Measurements from ENCODE around the gene PARD3.
"Not testable (repeated sequence)": the region's sequence is repeated elsewhere in the genome, so short reads cannot be mapped to it uniquely, and the experiment has no call there.

PARD3 gene

DNA sequence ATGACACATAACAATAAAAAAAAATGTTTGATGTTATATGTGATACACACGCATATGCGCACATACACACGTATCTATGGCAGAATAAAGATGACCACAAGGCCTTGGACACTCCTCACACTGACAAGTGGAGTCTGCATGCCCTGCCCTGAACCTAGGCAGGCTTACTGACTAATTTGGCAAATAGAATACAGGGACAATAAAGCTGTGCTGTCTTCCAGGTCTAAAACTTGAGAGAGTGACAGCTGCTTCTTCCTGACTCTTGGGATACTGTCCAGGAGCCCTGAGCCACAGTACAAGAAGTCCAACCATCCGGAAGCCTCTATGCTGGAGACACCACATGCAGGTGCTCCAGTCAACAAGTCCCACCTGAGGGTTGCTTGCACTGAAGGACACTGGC is 20.3 kb downstream of the PARD3 start:
- no peak overlapping the region for H3K4me3 ChIP-seq (replicated peaks; ENCODE audit: low read depth, low read length)
- H3K27me3 ChIP-seq (replicated peaks; ENCODE audit: control insufficient read depth, insufficient read depth, low read length) = no peaks in the 10 kb centered on the region
- TF ChIP-seq, protein P1, sequence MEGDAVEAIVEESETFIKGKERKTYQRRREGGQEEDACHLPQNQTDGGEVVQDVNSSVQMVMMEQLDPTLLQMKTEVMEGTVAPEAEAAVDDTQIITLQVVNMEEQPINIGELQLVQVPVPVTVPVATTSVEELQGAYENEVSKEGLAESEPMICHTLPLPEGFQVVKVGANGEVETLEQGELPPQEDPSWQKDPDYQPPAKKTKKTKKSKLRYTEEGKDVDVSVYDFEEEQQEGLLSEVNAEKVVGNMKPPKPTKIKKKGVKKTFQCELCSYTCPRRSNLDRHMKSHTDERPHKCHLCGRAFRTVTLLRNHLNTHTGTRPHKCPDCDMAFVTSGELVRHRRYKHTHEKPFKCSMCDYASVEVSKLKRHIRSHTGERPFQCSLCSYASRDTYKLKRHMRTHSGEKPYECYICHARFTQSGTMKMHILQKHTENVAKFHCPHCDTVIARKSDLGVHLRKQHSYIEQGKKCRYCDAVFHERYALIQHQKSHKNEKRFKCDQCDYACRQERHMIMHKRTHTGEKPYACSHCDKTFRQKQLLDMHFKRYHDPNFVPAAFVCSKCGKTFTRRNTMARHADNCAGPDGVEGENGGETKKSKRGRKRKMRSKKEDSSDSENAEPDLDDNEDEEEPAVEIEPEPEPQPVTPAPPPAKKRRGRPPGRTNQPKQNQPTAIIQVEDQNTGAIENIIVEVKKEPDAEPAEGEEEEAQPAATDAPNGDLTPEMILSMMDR (IDR thresholded peaks at IDR 0.05; ENCODE audit: insufficient read depth, low read length, poor library complexity, severe bottlenecking) = no peak
- DNase-seq (ENCODE audit: extremely low read depth, insufficient read length) = no peak
- no peaks in the 10 kb centered on the region for H3K36me3 ChIP-seq (ENCODE audit: control insufficient read depth, insufficient read depth, low read length)

DNA sequence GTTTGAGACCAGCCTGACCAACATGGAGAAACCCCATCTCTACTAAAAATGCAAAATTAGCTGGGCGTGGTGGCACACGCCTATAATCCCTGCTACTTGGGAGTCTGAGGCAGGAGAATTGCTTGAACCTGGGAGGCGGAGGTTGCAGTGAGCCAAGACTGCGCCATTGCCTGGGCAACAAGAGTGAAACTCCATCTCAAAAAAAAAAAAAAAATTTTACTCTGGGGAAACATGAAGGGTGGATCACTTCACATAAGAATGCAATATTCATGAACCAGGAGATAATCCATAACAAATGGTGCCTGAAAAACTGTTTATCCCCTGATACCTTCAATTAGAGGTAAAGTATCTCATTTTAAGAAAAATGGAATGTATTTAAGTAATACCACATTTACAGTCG is 21.5 kb downstream of the PARD3 start:
- DNase-seq (ENCODE audit: extremely low read depth, insufficient read length); H3K27me3 ChIP-seq (replicated peaks; ENCODE audit: control insufficient read depth, insufficient read depth, low read length); H3K4me3 ChIP-seq (replicated peaks; ENCODE audit: low read depth, low read length); H3K36me3 ChIP-seq (ENCODE audit: control insufficient read depth, insufficient read depth, low read length): not testable (repeated sequence)

DNA sequence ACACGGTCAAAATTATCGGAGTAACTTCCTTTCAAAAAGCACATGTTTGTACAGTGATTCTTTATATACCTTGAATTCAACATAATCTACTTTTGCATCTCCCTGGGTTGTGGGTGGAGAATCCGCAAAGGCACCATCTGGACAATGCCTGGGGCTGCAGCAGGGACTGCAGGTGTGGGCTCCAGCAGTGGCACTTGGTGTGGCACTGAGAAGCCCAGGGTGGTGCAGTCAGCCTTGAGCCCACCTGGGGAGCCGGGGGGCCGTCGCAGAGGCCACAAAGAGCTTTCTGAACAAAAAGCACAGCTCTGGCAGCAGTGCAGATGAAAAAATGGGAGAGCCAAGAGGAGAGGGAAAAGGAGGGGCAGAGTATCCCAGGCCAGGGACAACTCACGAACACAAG is 22.2 kb downstream of the PARD3 start:
- H3K27me3 ChIP-seq (replicated peaks; ENCODE audit: control insufficient read depth, insufficient read depth, low read length) = no peaks in the 10 kb centered on the region
- H3K4me3 ChIP-seq (replicated peaks; ENCODE audit: low read depth, low read length) = no peak overlapping the region
- TF ChIP-seq, protein P1 (IDR thresholded peaks at IDR 0.05; ENCODE audit: insufficient read depth, low read length, poor library complexity, severe bottlenecking) = no peak
- no peak for DNase-seq (ENCODE audit: extremely low read depth, insufficient read length)
- H3K36me3 ChIP-seq (ENCODE audit: control insufficient read depth, insufficient read depth, low read length) = no peaks in the 10 kb centered on the region

DNA sequence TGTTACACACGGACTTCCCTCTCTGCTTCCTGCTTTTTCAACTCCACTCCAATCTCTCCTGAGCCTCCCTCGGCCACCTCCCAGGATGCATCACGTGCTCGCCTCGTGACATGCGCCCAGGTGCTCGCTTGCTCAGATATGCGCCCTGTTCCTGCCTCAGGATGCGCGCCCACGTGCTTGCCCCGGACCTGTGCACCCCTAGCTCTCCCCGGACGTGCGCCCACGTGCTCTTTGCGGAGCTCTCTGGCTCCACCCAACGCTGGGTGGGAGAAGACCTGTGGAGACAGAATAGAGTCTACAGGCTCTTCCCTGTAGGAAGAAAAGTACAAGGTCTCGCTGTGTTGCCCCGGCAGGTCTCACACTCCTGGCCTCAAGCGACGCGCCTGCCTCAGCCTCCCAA is 23.1 kb downstream of the PARD3 start:
- H3K36me3 ChIP-seq (ENCODE audit: control insufficient read depth, insufficient read depth, low read length) = no peaks in the 10 kb centered on the region
- no peak for DNase-seq (ENCODE audit: extremely low read depth, insufficient read length)
- TF ChIP-seq, protein P1 (IDR thresholded peaks at IDR 0.05; ENCODE audit: insufficient read depth, low read length, poor library complexity, severe bottlenecking) = no peak

DNA sequence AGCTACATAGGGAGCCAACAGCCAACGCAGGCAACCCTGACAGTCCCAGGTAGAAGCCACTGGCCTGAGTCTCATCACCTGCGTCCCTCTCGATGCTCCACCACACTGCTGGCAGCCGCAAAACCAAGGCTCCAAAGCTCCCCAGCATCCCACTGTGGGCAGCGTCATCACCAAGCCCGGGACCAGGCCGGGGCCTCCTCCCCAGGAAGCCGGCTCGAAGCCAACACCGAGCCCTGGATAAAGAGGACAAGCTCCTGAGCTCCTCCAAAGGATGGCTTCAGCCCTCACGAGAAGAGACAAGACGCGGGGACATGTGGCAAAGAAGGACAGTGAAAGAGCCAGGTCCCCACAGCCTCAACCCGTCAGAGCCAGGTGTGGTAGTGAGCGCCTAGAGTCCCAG is 23.9 kb downstream of the PARD3 start:
- Histone ChIP-seq H3K27me3 (replicated peaks; ENCODE audit: control insufficient read depth, insufficient read depth, low read length) (no peaks in the 10 kb centered on the region), H3K4me3 (replicated peaks; ENCODE audit: low read depth, low read length) (no peak overlapping the region), H3K36me3 (ENCODE audit: control insufficient read depth, insufficient read depth, low read length) (no peaks in the 10 kb centered on the region)
- TF ChIP-seq, protein P1 (IDR thresholded peaks at IDR 0.05; ENCODE audit: insufficient read depth, low read length, poor library complexity, severe bottlenecking) = no peak
- DNase-seq (ENCODE audit: extremely low read depth, insufficient read length) = no peak

More for the DNA sequence above, 23.1 kb downstream of the PARD3 start:
- H3K27me3 ChIP-seq (replicated peaks; ENCODE audit: control insufficient read depth, insufficient read depth, low read length) = no peaks in the 10 kb centered on the region
- H3K4me3 ChIP-seq (replicated peaks; ENCODE audit: low read depth, low read length) = no peak overlapping the region

DNA sequence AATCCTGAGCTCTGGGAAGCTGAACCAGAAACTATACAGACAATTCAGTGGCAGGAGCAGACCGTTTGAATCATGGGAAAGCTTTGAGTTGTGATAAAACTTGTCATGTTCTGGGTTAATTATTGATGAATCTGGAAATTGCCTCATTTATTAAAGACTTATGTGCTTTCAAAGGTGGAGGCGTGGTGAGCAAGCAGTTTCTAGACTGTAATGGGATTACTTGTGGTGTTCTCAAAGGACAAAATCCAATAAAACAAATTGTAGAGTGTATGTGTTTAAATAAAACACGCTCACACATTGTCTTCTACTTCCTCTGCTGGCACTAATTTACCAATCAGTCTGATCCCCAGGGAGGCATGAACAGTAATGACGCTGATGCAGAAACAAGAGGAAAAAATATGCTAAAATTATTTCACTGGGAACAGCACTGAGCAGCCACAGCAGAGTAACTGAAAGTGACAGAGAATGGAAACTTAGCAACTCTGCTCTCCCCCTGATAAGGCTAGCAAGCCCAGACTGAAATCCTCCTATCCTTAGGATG is 25.1 kb downstream of the PARD3 start:
- no peak for DNase-seq (ENCODE audit: extremely low read depth, insufficient read length)
- no peak overlapping the region for H3K4me3 ChIP-seq (replicated peaks; ENCODE audit: low read depth, low read length)
- H3K27me3 ChIP-seq (replicated peaks; ENCODE audit: control insufficient read depth, insufficient read depth, low read length) = no peaks in the 10 kb centered on the region
- TF ChIP-seq, protein P1 (IDR thresholded peaks at IDR 0.05; ENCODE audit: insufficient read depth, low read length, poor library complexity, severe bottlenecking) = no peak
- H3K36me3 ChIP-seq (ENCODE audit: control insufficient read depth, insufficient read depth, low read length) = no peaks in the 10 kb centered on the region

All from GM06990 (cell line).